ENCODE measurements around the gene TXNDC5. TPM values are rescaled to one million over a fixed set of nuclear protein-coding genes. Genes with fewer than 3 reads are reported as not detected.

The TXNDC5 gene
- total RNA-seq, 1 donor from 2014 or later: 50.8 TPM

Other genes starting within 250 kb of the TXNDC5 start
- 2.9 TPM for gene BMP6, start 184.7 kb downstream of the TXNDC5 start, total RNA-seq
- 10.8 TPM for gene BLOC1S5, start 153.6 kb upstream of the TXNDC5 start, total RNA-seq
- 15.9 TPM for gene EEF1E1, start 191.8 kb upstream of the TXNDC5 start, total RNA-seq